ENCODE data around the gene RAB3C.

The RAB3C gene

GRCh38 chr5:58778888-58779287 is 196.0 kb downstream of the RAB3C start:
- DNase-seq, result no peak

- DNase-seq, result no peak
Observed at GRCh38 chr5:58786035-58786434, 203.2 kb downstream of the RAB3C start.

- DNase-seq, result no peak
Observed at GRCh38 chr5:58786711-58787303, 203.9 kb downstream of the RAB3C start.

- DNase-seq, result no peak
Observed at GRCh38 chr5:58787987-58788386, 205.1 kb downstream of the RAB3C start.

GRCh38 chr5:58793888-58794657 is 211.2 kb downstream of the RAB3C start:
- DNase-seq, result no peak

- DNase-seq, result no peak
Observed at GRCh38 chr5:58794875-58795274, 212.0 kb downstream of the RAB3C start.

GRCh38 chr5:58795327-58795726 is 212.5 kb downstream of the RAB3C start:
- no peak for DNase-seq

GRCh38 chr5:58797021-58797420 is 214.1 kb downstream of the RAB3C start:
- no peak for DNase-seq

- no peak for DNase-seq
Observed at GRCh38 chr5:58800356-58800755, 217.5 kb downstream of the RAB3C start.

- DNase-seq, result no peak
Observed at GRCh38 chr5:58800861-58801540, 218.1 kb downstream of the RAB3C start.

- DNase-seq, result no peak
Observed at GRCh38 chr5:58803056-58803455, 220.2 kb downstream of the RAB3C start.

GRCh38 chr5:58804291-58804690 is 221.4 kb downstream of the RAB3C start:
- no peak for DNase-seq

GRCh38 chr5:58810086-58810485 is 227.2 kb downstream of the RAB3C start:
- no peak for DNase-seq

GRCh38 chr5:58813855-58814254 is 231.0 kb downstream of the RAB3C start:
- no peak for DNase-seq

GRCh38 chr5:58816181-58816731 is 233.4 kb downstream of the RAB3C start:
- DNase-seq, result no peak

- DNase-seq, result no peak
Observed at GRCh38 chr5:58818465-58818864, 235.6 kb downstream of the RAB3C start.

GRCh38 chr5:58825441-58825840 is 242.6 kb downstream of the RAB3C start:
- DNase-seq, result no peak

GRCh38 chr5:58825899-58826298 is 243.0 kb downstream of the RAB3C start:
- DNase-seq, result no peak

- DNase-seq, result no peak
Observed at GRCh38 chr5:58827463-58827862, 244.6 kb downstream of the RAB3C start.

GRCh38 chr5:58828258-58828657 is 245.4 kb downstream of the RAB3C start:
- no peak for DNase-seq

GRCh38 chr5:58834242-58835225 is 251.7 kb downstream of the RAB3C start:
- DNase-seq, result no peak

GRCh38 chr5:58836351-58836750 is 253.5 kb downstream of the RAB3C start:
- DNase-seq, result no peak

- DNase-seq, result no peak
Observed at GRCh38 chr5:58838729-58839128, 255.9 kb downstream of the RAB3C start.

All from NCI-H526 (cell line).